ENCODE data around the gene KIF26B.

Gene KIF26B

DNA sequence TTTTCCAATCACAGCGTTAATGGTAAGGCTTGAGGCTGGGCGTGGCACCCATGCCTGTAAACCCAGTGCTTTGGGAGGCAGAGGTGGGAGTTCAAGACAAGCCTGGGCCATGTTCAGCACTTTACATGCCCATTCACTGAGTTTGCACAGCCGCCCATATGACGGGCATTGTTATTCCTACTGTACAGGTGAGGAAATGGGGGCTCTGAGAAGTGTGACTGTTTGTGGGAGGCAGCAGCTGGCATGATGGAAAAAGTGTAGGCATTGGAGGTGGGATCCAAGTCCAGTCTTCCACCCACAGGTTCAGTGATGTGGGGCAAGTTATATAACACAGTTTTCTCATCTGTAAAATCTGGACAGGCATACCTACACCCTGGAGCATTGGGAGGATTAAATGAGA lies 445.9 kb downstream of the KIF26B start:
- no peak overlapping the region for H3K4me3 Mint-ChIP-seq
- H3K9me3 Mint-ChIP-seq (ENCODE audit: low read depth) = no peaks in the 10 kb centered on the region
- no peak overlapping the region for H3K27ac Mint-ChIP-seq
- H3K4me1 Mint-ChIP-seq (ENCODE audit: low read depth) = no peaks in the 10 kb centered on the region
- H3K27me3 Mint-ChIP-seq = no peaks in the 10 kb centered on the region
- no peaks in the 10 kb centered on the region for H3K36me3 Mint-ChIP-seq

DNA sequence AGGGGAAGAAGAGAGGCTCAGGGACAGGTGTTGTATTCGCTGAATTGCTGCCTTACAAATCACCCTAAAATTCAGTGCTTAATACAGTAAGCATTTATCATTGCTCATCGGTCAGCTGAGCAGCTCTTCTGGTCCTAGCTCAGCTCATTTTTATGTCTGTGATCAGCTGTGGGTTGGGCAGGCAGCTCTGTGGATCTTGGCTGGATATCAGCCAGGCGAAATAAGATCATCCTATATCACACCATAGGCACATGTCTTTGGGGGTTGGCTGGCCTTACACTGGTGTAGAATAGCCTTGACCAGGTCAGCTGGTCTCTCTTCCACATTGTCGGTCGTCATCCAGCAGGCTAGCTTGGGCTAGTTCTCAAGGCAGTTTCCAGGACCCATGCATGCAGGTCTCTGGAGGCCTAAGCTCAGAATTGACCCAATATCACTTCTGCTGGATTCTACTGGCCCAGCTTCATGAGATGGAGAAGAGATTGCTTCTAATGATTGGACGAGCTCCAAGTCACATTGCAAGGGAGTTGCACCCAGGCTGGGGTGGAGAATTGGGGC lies 448.6 kb downstream of the KIF26B start:
- Mint-ChIP-seq H3K9me3 (ENCODE audit: low read depth) (no peaks in the 10 kb centered on the region), H3K27ac (no peak overlapping the region), H3K4me1 (ENCODE audit: low read depth) (no peaks in the 10 kb centered on the region), H3K27me3 (no peaks in the 10 kb centered on the region), H3K36me3 (no peaks in the 10 kb centered on the region), H3K4me3 (no peak overlapping the region)

DNA sequence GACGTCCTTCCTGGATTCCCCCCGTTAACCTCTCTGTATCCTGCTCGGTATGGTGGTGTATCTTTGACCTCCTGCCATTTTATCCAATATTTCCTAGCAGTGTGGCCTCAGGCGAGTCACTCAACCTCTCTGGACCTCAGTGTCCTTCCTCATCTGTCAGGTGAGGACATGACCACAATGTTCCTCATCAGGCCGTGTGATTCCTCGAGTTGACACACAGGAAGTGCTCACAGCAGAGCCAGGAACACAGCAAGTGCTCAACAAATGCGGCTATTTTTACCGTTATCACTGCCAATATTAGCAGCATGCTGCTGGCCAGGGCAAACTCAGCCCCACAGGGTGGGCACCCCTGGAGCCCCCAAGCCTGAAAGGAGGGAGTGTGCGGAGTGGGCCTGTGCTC lies 450.2 kb downstream of the KIF26B start:
- no peaks in the 10 kb centered on the region for H3K36me3 Mint-ChIP-seq
- H3K4me1 Mint-ChIP-seq (ENCODE audit: low read depth) = no peaks in the 10 kb centered on the region
- no peak overlapping the region for H3K4me3 Mint-ChIP-seq
- no peak overlapping the region for H3K27ac Mint-ChIP-seq
- H3K9me3 Mint-ChIP-seq (ENCODE audit: low read depth) = no peaks in the 10 kb centered on the region
- no peaks in the 10 kb centered on the region for H3K27me3 Mint-ChIP-seq

DNA sequence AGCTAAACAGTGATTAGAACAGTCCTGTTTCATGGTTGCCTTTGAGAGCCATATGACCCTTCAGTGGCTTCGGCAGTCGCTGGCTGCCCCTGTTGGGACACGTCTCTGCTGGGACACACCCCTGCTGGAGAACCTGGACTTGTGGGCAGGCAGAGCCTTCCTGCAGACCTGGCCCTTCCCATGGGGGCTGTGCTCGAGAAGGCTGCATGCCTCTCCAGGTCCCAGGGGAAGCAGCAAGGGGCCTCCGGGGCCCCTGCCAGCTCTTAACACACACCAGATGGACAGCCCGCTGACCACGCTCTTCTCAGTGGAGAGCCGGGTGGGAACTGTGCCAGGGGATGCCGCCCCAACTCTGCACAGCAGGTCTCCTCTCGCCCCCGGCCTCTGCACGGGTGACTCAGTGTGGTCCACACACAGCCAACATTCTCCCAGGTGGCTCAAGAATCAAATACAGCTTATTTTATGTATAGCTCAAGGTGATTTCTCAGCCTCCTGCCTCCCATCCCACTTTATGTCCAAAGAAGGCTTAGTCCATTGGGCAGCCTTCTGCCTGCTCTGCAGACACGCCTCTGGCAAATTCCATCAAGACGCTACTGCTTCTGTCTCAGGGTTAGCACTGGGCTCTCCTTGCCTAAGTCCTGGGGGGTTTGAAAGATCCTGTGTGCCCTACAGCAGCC lies 450.8 kb downstream of the KIF26B start:
- Mint-ChIP-seq H3K9me3 (ENCODE audit: low read depth) (no peaks in the 10 kb centered on the region), H3K27ac (no peak overlapping the region), H3K4me1 (ENCODE audit: low read depth) (no peaks in the 10 kb centered on the region), H3K27me3 (no peaks in the 10 kb centered on the region), H3K36me3 (no peaks in the 10 kb centered on the region), H3K4me3 (no peak overlapping the region)

DNA sequence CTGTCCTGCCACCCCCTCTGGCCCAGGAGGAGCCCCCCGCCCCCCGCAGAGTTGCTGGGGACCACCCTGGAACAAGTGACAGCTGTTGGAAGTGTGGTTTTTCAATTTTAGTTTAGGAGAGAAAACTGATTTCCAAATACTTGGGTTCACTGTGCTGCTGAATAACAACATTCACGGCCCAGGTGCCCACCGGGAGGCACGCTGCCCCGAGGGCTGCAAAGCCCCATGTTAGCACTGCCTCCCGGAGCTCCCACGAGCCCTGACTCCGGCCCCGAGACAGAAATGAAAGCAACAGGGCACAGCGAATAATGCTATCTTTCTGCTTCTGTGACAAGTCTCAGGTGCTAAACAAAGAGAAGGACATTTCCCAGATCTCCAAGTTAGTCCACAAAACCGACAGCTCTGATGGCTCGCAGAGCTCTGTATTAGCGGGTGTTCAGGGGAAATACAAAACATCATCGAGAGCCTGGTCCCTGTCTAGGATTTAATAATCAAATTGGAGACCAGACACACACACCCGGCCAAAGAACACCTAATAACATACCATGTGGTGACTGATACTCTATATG lies 451.5 kb downstream of the KIF26B start:
- H3K4me1 Mint-ChIP-seq (ENCODE audit: low read depth) = no peaks in the 10 kb centered on the region
- H3K36me3 Mint-ChIP-seq = no peaks in the 10 kb centered on the region
- H3K27me3 Mint-ChIP-seq = no peaks in the 10 kb centered on the region
- no peak overlapping the region for H3K4me3 Mint-ChIP-seq
- no peaks in the 10 kb centered on the region for H3K9me3 Mint-ChIP-seq (ENCODE audit: low read depth)
- H3K27ac Mint-ChIP-seq = no peak overlapping the region

DNA sequence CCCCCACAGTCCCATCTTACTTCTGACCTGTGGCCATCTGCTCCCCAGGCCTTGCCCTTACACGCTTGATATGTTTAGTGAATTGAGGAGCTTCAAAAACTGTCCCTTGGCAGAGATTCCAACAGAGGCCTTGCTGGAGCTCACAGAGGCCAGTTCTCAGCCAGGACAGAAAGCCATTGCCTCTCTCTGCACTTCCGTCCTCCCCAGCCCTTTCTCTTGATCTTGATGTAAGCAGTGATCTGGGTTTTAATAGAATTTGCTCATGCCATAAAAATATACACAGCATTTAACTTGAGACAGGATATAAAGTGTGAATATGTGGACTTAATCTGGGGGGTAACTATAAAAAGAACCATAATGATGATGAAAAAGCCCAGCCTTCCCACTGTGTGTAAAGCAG lies 453.5 kb downstream of the KIF26B start:
- H3K27ac Mint-ChIP-seq = no peak overlapping the region
- H3K9me3 Mint-ChIP-seq (ENCODE audit: low read depth) = no peaks in the 10 kb centered on the region
- H3K36me3 Mint-ChIP-seq = no peaks in the 10 kb centered on the region
- no peaks in the 10 kb centered on the region for H3K4me1 Mint-ChIP-seq (ENCODE audit: low read depth)
- H3K27me3 Mint-ChIP-seq = no peaks in the 10 kb centered on the region
- H3K4me3 Mint-ChIP-seq = no peak overlapping the region

DNA sequence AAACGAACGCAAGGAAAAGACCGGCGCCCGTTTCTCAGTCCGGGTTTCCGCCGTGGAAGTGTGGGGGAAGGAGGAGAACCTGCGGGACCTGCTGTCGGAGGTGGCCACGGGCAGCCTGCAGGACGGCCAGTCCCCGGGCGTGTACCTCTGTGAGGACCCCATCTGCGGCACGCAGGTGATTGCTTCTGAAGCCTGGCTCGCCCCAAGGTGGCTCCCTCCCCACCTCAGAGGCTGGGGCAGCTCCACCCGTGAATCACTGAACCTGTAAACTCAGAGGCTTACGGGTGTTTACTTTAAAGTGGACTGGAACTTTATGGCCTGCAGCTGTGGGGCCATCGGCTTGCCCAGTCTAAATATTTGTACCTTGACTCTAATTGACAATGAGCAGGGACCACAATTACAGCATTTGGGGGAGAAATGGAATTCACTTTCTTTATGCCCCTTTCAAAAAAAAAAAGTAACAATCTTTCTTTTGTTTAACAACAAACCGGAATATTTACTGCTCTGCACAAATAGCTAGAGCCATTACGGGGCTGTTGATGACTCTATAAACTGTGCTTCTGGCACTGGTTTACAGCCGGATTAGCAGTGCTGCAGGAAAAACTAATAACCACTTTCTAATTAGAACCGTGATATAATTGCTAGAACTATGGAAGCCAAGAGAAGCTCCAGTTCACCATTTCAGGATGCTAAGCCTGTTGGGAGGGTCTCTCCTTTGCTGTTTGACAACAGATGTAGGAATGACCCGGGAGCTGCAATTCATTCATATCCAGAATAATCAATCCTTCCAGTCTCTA lies 454.8 kb downstream of the KIF26B start:
- Mint-ChIP-seq H3K9me3 (ENCODE audit: low read depth) (no peaks in the 10 kb centered on the region), H3K4me1 (ENCODE audit: low read depth) (no peaks in the 10 kb centered on the region)

DNA sequence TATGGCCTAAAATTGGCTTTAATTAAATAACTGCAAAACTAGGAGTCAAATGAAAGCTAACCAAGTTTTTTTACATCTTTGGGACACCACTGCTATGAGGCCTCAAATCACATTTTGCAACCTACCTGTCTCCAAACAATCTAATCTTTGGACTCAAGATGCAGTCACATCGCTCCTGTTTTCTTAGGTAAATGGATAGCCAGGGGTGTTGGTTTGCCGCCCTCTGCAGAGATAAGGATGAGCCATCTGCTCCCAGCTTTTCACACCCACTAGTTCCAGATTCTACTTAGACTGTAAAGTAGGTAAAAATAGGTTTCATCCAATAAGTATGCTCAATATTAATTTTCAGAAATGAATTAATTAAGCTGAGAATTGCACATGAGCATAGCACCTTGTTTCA lies 456.5 kb downstream of the KIF26B start:
- no peaks in the 10 kb centered on the region for H3K36me3 Mint-ChIP-seq
- no peaks in the 10 kb centered on the region for H3K4me1 Mint-ChIP-seq (ENCODE audit: low read depth)
- H3K27ac Mint-ChIP-seq = no peak overlapping the region
- H3K9me3 Mint-ChIP-seq (ENCODE audit: low read depth) = no peaks in the 10 kb centered on the region
- H3K27me3 Mint-ChIP-seq = no peaks in the 10 kb centered on the region
- no peak overlapping the region for H3K4me3 Mint-ChIP-seq

More for the DNA sequence above, 454.8 kb downstream of the KIF26B start:
- no peak overlapping the region for H3K27ac Mint-ChIP-seq
- no peaks in the 10 kb centered on the region for H3K36me3 Mint-ChIP-seq
- no peaks in the 10 kb centered on the region for H3K27me3 Mint-ChIP-seq
- H3K4me3 Mint-ChIP-seq = no peak overlapping the region

DNA sequence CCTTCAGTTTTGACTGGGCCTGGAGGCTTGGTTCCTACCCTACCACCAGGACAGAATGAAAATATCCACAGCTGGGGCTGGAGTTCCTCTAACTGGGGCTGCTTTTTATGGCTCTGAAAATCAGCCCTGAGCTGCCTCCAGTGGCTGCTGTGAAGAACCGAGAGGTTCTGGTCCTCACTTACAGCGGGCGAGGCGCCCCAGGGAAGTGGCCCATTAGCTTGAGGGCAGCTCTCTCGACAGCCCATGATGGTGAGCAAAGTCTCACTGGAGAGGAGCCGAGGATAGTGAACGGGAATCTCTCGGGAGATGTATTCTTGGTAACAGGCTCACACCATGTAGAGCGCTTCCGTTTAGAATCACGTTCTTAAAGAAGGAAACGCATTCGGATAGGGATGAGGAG lies 459.7 kb downstream of the KIF26B start:
- no peak overlapping the region for H3K4me3 Mint-ChIP-seq
- no peaks in the 10 kb centered on the region for H3K9me3 Mint-ChIP-seq (ENCODE audit: low read depth)
- H3K27me3 Mint-ChIP-seq = peaks cover 2% of the 10 kb centered on the region
- no peak overlapping the region for H3K27ac Mint-ChIP-seq
- no peaks in the 10 kb centered on the region for H3K36me3 Mint-ChIP-seq
- H3K4me1 Mint-ChIP-seq (ENCODE audit: low read depth) = no peaks in the 10 kb centered on the region

DNA sequence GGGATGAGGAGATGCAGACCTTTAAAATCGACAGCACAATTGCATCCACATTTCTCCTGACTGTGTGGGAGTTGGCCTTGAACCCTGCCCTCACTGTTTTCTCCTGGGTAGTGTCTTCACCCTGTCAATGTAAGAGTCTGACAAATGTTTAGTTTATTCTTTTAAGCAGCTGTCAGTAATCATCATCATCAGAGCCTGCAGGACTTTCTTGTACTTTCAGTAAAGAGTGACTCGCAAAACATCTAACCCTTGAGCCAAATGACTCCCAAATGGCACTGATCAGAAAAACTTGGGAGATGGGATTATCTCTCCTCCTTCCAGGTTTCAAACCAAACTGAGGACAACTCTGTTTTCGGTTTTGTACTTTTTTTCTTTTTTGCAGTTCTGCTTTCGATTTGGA lies 460.2 kb downstream of the KIF26B start:
- Mint-ChIP-seq H3K9me3 (ENCODE audit: low read depth) (no peaks in the 10 kb centered on the region), H3K27ac (no peak overlapping the region), H3K27me3 (peaks cover 2% of the 10 kb centered on the region), H3K36me3 (no peaks in the 10 kb centered on the region), H3K4me3 (no peak overlapping the region), H3K4me1 (ENCODE audit: low read depth) (no peaks in the 10 kb centered on the region)

DNA sequence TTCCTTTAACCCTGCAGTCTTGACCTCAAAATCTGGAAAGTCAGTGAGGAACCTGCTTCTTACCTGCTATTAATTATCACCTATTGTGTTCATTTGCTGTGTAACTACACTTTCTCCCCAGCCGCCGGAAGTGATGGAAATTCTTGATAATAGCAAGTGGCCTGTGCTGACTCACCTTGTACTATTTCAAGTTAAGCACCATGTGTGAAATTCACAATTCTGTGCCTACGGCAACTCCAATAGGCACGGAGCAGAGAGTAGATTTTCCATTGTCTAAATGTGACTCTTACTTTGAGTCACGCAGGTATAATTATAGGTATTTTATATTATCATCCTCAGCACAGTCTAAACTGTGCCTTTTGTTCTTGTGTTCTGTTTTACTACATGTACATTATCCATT lies 466.8 kb downstream of the KIF26B start:
- Mint-ChIP-seq H3K27me3 (peaks cover 8% of the 10 kb centered on the region), H3K4me3 (no peak overlapping the region), H3K9me3 (ENCODE audit: low read depth) (no peaks in the 10 kb centered on the region), H3K27ac (no peak overlapping the region), H3K36me3 (no peaks in the 10 kb centered on the region), H3K4me1 (ENCODE audit: low read depth) (no peaks in the 10 kb centered on the region)

DNA sequence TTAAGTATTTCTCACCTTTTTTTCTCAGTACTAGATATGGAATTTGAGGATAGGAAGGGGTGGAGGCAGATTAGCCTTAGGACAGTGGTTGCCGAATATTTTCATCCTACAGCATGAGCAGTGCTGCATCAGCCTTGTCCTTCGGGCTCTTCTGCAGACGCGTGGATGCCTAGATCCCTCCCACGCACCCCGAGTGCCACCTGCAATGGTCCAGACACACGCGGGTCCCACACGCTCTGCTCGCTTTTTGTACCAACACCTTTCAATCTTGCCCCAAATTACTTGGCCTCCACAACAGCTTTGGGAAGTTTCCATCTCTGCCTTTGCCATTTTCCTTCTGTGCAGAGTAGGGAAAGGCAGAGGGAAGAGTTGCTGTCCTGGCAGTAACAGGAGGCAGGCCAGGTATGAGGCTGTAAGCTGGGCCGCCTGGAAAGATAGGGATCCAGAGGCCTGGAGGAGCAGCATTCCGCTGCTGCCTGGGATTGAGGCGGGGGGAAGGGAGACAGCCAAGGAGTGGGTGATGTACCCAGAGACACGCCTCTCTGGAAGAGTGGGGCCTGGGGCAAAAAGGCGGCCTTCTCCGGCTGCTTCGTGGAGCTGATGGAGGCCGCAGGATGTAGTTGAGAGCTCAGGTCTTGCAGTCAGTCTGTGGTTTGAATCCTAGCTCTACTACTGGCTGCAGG lies 467.7 kb downstream of the KIF26B start:
- H3K4me3 Mint-ChIP-seq = no peak overlapping the region

DNA sequence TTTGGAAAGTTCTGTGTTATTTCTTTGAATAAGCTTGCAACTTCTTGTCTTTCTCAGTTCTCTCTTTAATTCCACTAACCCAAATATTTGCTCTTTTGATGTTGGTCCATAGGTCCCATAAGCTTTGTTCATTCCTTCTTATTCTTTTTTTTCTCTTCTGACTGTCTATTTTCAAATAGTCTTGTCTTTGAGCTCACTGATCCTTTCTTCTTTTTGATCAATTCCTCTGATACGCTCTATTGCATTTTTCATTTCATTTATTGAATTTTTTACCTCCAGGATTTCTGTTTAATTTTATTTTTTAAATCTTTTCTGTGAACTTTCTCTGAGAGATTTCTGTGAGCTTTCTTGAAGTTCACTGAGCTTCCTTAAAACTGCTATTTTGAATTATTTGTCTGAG lies 486.6 kb downstream of the KIF26B start:
- H3K4me1 Mint-ChIP-seq (ENCODE audit: low read depth) = no peaks in the 10 kb centered on the region
- H3K36me3 Mint-ChIP-seq = peaks cover 15% of the 10 kb centered on the region
- no peak overlapping the region for H3K27ac Mint-ChIP-seq
- H3K9me3 Mint-ChIP-seq (ENCODE audit: low read depth) = peaks cover 41% of the 10 kb centered on the region
- H3K27me3 Mint-ChIP-seq = peaks cover 3% of the 10 kb centered on the region
- no peak overlapping the region for H3K4me3 Mint-ChIP-seq

More for the DNA sequence above, 467.7 kb downstream of the KIF26B start:
- H3K9me3 Mint-ChIP-seq (ENCODE audit: low read depth) = no peaks in the 10 kb centered on the region
- peaks cover 8% of the 10 kb centered on the region for H3K27me3 Mint-ChIP-seq
- no peaks in the 10 kb centered on the region for H3K36me3 Mint-ChIP-seq
- no peak overlapping the region for H3K27ac Mint-ChIP-seq
- no peaks in the 10 kb centered on the region for H3K4me1 Mint-ChIP-seq (ENCODE audit: low read depth)

DNA sequence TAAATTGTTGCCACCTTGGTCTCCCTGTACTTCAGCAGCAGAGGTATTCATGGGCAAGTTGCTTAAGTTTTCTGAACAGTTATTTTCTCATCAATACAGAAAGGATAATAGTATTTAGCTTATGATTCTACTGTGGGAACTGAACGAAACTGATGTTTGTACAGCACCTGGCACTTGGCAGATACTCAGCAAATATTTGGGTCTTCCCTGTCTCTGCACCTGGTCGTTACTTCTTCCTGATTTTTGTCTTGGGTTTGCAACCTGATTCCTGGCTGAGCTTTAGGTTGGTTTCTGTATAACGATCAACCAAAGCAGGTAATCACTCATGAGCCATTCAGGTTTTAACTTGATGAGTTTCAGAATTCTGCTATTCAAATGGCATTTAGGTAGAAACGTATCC lies 490.6 kb downstream of the KIF26B start:
- peaks cover 15% of the 10 kb centered on the region for H3K36me3 Mint-ChIP-seq
- peaks cover 21% of the 10 kb centered on the region for H3K9me3 Mint-ChIP-seq (ENCODE audit: low read depth)
- no peaks in the 10 kb centered on the region for H3K4me1 Mint-ChIP-seq (ENCODE audit: low read depth)
- H3K4me3 Mint-ChIP-seq = no peak overlapping the region
- no peak overlapping the region for H3K27ac Mint-ChIP-seq
- H3K27me3 Mint-ChIP-seq = peaks cover 3% of the 10 kb centered on the region

DNA sequence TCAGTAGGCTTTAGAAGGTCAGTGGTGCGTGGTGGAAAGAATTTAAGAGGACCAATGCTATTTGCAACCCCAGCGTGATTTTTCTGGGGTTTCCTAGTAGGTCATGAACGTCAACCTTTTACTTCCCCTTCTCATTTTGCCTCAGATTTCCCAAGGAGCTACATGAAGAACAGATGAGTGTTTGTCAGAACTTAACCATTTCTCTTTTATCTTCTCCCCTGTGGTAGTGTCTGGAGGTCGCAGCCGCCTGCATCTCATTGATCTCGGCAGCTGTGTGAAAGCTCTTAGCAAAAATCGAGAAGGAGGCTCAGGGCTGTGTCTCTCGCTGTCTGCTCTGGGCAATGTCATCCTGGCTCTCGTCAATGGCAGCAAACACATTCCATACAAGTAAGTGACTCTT lies 491.1 kb downstream of the KIF26B start:
- H3K9me3 Mint-ChIP-seq (ENCODE audit: low read depth) = peaks cover 19% of the 10 kb centered on the region
- H3K27ac Mint-ChIP-seq = no peak overlapping the region
- H3K4me3 Mint-ChIP-seq = no peak overlapping the region
- peaks cover 3% of the 10 kb centered on the region for H3K27me3 Mint-ChIP-seq
- H3K4me1 Mint-ChIP-seq (ENCODE audit: low read depth) = no peaks in the 10 kb centered on the region
- peaks cover 15% of the 10 kb centered on the region for H3K36me3 Mint-ChIP-seq
